Measurements from ENCODE around the gene AP1G2.

AP1G2 gene

DNA sequence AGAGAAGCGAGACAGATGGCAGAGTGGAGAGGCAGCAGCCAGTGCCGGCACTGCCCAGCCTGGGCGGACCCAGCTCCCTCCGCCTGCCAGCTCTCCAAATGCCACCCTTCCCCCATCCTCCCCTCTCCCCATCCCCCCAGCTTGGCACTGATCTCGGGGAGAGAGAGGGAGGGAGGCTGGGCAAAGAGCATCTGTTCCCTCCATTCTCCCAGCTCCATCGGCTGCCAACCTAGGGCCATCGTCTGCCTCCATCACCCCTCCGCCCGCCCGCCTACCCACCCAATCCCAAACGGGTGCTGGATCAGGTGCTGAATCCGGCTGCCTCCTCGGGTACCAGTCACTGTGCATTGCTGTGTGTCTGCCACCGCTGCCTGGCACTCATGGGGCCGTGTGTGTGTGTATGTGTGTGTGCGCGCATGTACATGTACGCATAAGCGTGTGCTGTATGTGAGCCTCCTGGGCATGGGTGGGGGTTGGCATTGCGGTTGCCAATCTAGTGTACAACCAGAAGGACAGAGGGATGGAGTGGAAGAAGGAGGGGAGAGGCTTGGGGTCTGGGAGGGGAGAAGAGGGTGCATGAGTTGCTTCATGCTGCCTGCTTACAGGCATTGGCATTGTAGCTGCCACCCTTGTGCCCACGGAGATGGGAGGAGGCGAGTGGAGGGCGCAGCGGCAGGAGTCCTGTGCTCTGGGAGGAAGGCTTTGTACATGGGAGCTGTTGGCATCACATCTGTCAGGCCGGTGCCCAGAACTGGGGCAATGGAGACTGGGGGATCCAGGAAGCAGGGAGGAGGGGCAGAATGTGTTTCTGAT, 54.4 kb downstream of the AP1G2 start:
- DNase-seq, result no peak

DNA sequence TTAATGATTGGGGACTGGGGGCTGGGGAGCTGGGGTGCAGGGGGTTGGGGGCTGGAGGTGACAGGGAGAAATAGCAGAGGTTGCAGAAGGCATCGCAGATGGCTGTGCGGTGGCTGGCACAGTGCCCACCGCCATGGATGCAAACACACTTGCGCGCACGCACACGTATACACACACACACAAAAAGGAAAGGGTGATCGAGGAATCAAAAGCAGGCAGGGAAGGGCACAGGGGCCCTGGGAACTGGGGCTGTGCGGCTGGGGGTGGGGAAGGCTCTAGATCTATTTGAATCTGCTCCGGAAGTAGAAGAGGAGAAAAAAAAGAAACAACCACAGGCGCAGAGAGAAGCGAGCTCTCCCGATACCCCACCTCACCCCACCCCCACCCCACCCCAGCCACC, 55.4 kb downstream of the AP1G2 start:
- no peak for DNase-seq
